Measurements from ENCODE around the gene WWC2.

WWC2 gene

GRCh38 chr4:183107891-183108459, 8.9 kb downstream of the WWC2 start:
- TF ChIP-seq REST (IDR thresholded peaks at IDR 0.05; ENCODE audit: insufficient replicate concordance, low read depth) (no peak), POLR2AphosphoS5 (IDR thresholded peaks at IDR 0.05; ENCODE audit: low read depth) (no peak), CTCF (IDR thresholded peaks at IDR 0.05; ENCODE audit: insufficient read depth, low read length) (no peak)
- no peak overlapping the region for H3K4me3 ChIP-seq (replicated peaks; ENCODE audit: insufficient read depth, low read length)
- DNase-seq (ENCODE audit: low read depth in 1 of 2, low spot score in 1 of 2), result no peak
- H3K27me3 ChIP-seq (ENCODE audit: insufficient read depth, poor library complexity, severe bottlenecking), result peaks cover 2% of the 10 kb centered on the region
- H3K27ac ChIP-seq (replicated peaks), result no peak overlapping the region

- Histone ChIP-seq H3K27ac (replicated peaks) (no peak overlapping the region), H3K27me3 (ENCODE audit: insufficient read depth, poor library complexity, severe bottlenecking) (peaks cover 2% of the 10 kb centered on the region), H3K4me3 (replicated peaks; ENCODE audit: insufficient read depth, low read length) (no peak overlapping the region)
- no peak for DNase-seq (ENCODE audit: low read depth in 1 of 2, low spot score in 1 of 2)
- no peak for TF ChIP-seq REST (IDR thresholded peaks at IDR 0.05; ENCODE audit: insufficient replicate concordance, low read depth)
- no peak for TF ChIP-seq SPI1 (IDR thresholded peaks at IDR 0.05; ENCODE audit: borderline replicate concordance, low read depth)
- no peak for TF ChIP-seq GABPA (IDR thresholded peaks at IDR 0.05; ENCODE audit: low read depth)
- TF ChIP-seq POLR2AphosphoS5 (IDR thresholded peaks at IDR 0.05; ENCODE audit: low read depth), result no peak
- TF ChIP-seq CTCF (IDR thresholded peaks at IDR 0.05; ENCODE audit: insufficient read depth, low read length), result no peak
These were observed 11.2 kb downstream of the WWC2 start for GRCh38 chr4:183110244-183110643.

- DNase-seq (ENCODE audit: low read depth in 1 of 2, low spot score in 1 of 2), result no peak
- Histone ChIP-seq H3K27ac (replicated peaks) (no peak overlapping the region), H3K27me3 (ENCODE audit: insufficient read depth, poor library complexity, severe bottlenecking) (peaks cover under 1% of the 10 kb centered on the region), H3K4me3 (replicated peaks; ENCODE audit: insufficient read depth, low read length) (no peak overlapping the region)
- TF ChIP-seq SPI1 (IDR thresholded peaks at IDR 0.05; ENCODE audit: borderline replicate concordance, low read depth), result no peak
- TF ChIP-seq POLR2AphosphoS5 (IDR thresholded peaks at IDR 0.05; ENCODE audit: low read depth), result no peak
- TF ChIP-seq GABPA (IDR thresholded peaks at IDR 0.05; ENCODE audit: low read depth), result no peak
- no peak for TF ChIP-seq CTCF (IDR thresholded peaks at IDR 0.05; ENCODE audit: insufficient read depth, low read length)
- no peak for TF ChIP-seq REST (IDR thresholded peaks at IDR 0.05; ENCODE audit: insufficient replicate concordance, low read depth)
These were observed 12.4 kb downstream of the WWC2 start for GRCh38 chr4:183111452-183111885.

All from HL-60 (cell line).